Measurements from ENCODE around the gene ABCG4.

DNA sequence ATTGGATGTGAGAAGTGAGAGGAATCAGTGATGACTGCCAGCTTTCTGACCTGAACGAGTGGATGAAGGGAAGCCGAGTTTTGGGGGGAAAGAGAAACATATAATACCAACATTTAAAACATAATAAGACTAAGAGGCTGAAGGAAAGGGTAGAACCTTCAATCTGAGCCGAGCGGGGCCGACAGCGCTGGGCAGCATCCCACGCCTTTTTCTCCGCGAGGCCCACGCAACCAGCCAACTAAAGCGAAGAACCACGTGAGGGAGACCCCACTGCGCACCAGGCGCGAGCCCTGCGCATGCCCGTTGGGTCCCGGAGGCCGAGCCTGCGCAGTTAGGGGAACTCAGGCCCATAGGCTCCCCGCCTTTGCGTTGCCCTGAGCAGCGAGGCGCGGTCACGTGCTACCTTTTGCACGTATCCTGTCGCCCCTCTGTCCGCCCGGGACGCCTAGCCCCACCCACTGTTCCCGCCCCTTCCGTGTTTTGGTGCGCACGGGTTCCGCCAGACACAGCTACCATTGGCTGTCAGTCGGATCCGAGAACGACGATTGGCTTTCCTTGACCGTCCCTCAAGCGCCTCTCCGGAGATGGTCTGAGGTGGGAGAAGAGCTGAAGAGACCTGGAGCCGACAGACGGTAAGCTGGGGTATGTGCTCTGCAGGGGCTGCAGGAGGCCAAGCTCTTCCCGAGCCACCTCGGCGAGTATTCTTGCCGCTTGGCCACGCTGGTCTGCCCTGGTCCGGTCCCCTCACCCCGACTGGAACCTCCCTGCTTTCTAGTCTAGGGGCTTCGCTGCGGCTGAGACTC, 27.6 kb upstream of the ABCG4 start, which contains the start of gene HINFP:
- TF ChIP-seq EZH2phosphoT487 (IDR thresholded peaks at IDR 0.05; ENCODE audit: unreplicated experiment) (no peak), EZH2 (IDR thresholded peaks at IDR 0.05; ENCODE audit: low read depth, unreplicated experiment) (no peak), POLR2AphosphoS5 (IDR thresholded peaks at IDR 0.05; ENCODE audit: low read depth) (peak; percentile 92), CREB1 (CRISPR knock-in tag; IDR thresholded peaks at IDR 0.05; ENCODE audit: low read depth) (peak; percentile 25; the same call in 1 of the 2 replicates), JUNB (IDR thresholded peaks at IDR 0.05; ENCODE audit: unreplicated experiment) (no peak), NANOG (IDR thresholded peaks at IDR 0.05; ENCODE audit: borderline replicate concordance) (no peak), ZNF331 (CRISPR knock-in tag; IDR thresholded peaks at IDR 0.05; ENCODE audit: low read depth) (no peak)
- TF ChIP-seq, protein P1, sequence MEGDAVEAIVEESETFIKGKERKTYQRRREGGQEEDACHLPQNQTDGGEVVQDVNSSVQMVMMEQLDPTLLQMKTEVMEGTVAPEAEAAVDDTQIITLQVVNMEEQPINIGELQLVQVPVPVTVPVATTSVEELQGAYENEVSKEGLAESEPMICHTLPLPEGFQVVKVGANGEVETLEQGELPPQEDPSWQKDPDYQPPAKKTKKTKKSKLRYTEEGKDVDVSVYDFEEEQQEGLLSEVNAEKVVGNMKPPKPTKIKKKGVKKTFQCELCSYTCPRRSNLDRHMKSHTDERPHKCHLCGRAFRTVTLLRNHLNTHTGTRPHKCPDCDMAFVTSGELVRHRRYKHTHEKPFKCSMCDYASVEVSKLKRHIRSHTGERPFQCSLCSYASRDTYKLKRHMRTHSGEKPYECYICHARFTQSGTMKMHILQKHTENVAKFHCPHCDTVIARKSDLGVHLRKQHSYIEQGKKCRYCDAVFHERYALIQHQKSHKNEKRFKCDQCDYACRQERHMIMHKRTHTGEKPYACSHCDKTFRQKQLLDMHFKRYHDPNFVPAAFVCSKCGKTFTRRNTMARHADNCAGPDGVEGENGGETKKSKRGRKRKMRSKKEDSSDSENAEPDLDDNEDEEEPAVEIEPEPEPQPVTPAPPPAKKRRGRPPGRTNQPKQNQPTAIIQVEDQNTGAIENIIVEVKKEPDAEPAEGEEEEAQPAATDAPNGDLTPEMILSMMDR (conservative IDR thresholded peaks at IDR 0.05; ENCODE audit: low read depth in 2 of 2) = no peak
- TF ChIP-seq, protein P2, sequence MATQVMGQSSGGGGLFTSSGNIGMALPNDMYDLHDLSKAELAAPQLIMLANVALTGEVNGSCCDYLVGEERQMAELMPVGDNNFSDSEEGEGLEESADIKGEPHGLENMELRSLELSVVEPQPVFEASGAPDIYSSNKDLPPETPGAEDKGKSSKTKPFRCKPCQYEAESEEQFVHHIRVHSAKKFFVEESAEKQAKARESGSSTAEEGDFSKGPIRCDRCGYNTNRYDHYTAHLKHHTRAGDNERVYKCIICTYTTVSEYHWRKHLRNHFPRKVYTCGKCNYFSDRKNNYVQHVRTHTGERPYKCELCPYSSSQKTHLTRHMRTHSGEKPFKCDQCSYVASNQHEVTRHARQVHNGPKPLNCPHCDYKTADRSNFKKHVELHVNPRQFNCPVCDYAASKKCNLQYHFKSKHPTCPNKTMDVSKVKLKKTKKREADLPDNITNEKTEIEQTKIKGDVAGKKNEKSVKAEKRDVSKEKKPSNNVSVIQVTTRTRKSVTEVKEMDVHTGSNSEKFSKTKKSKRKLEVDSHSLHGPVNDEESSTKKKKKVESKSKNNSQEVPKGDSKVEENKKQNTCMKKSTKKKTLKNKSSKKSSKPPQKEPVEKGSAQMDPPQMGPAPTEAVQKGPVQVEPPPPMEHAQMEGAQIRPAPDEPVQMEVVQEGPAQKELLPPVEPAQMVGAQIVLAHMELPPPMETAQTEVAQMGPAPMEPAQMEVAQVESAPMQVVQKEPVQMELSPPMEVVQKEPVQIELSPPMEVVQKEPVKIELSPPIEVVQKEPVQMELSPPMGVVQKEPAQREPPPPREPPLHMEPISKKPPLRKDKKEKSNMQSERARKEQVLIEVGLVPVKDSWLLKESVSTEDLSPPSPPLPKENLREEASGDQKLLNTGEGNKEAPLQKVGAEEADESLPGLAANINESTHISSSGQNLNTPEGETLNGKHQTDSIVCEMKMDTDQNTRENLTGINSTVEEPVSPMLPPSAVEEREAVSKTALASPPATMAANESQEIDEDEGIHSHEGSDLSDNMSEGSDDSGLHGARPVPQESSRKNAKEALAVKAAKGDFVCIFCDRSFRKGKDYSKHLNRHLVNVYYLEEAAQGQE (IDR thresholded peaks at IDR 0.05; ENCODE audit: unreplicated experiment) = no peak
- TF ChIP-seq, protein P3, sequence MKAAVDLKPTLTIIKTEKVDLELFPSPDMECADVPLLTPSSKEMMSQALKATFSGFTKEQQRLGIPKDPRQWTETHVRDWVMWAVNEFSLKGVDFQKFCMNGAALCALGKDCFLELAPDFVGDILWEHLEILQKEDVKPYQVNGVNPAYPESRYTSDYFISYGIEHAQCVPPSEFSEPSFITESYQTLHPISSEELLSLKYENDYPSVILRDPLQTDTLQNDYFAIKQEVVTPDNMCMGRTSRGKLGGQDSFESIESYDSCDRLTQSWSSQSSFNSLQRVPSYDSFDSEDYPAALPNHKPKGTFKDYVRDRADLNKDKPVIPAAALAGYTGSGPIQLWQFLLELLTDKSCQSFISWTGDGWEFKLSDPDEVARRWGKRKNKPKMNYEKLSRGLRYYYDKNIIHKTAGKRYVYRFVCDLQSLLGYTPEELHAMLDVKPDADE (IDR thresholded peaks at IDR 0.05) = 0 out of 2 replicates have a peak, but pooled peaks have one; percentile 59

All from GM23338 (cell line).